DND-41 (cell line): ENCODE data around the gene KRT2.

Experiments
- CTCF ChIP-seq: IDR thresholded peaks from 2 replicates; pipeline ENCODE4 v1.5.1; 2012; ENCODE audit warnings: borderline replicate concordance, low read length, moderate library complexity, mild to moderate bottlenecking; ENCODE audit not compliant: poor library complexity, severe bottlenecking; ENCODE audit errors: extremely low read depth
- EZH2 ChIP-seq: IDR thresholded peaks from 3 replicates; pipeline ENCODE4 v1.6.1; 2012; ENCODE audit warnings: borderline replicate concordance, low read depth, mild to moderate bottlenecking, moderate library complexity, low read length, inconsistent platforms; ENCODE audit not compliant: severe bottlenecking

GRCh38 chr12:52637299-52637698 lies 14.7 kb downstream of the KRT2 start:
- TF ChIP-seq CTCF (no peak), EZH2 (no peak)
